ENCODE data around the gene EXOC8.

GRCh38 chr1:231319080-231319479 lies 18.6 kb downstream of the EXOC8 start:
- no peak for TF ChIP-seq CTCF (IDR thresholded peaks at IDR 0.05)
- TF ChIP-seq ZFX (IDR thresholded peaks at IDR 0.05; ENCODE audit: borderline replicate concordance), result no peak

Measured in 22Rv1 (cell line).